Left lung (tissue), 10 donors: ENCODE results near the gene MAGEB2. TPM values are rescaled to one million over a fixed set of nuclear protein-coding genes. Genes with fewer than 3 reads are reported as not detected.

Experiments used
- ATAC-seq: fragments of 200-7000 bp; cut with Tn5 transposase; one replicate; pipeline ENCODE4 v1.9.1; 2020; ENCODE audit warnings: moderate library complexity
- DNase-seq, 4 donors: peaks; one replicate each; pipeline ENCODE4 v3.0.0-alpha.2; 2013 to 2020
- H3K27ac ChIP-seq, 2 donors: fragments of 200-600 bp; sonication (generic) in 1 of 2; one replicate each; pipeline versions ENCODE4 v1.5.0 to v1.8.0; 2020 to 2021
- H3K27me3 ChIP-seq, 2 donors: fragments of 200-600 bp; sonication (generic) in 1 of 2; one replicate each; pipeline versions ENCODE4 v1.5.0 to v1.8.0; 2020 to 2021
- H3K36me3 ChIP-seq, 2 donors: fragments of 200-600 bp; sonication (generic) in 1 of 2; one replicate each; pipeline versions ENCODE4 v1.5.0 to v1.8.0; 2020 to 2021
- H3K4me1 ChIP-seq, 2 donors: fragments of 200-600 bp; one replicate each; pipeline ENCODE4 v1.8.0; 2021
- H3K4me3 ChIP-seq, 2 donors: fragments of 200-600 bp; sonication (generic) in 1 of 2; one replicate each; pipeline versions ENCODE4 v1.5.0 to v1.8.0; 2020 to 2021; ENCODE audit warnings: mild to moderate bottlenecking in 1 of 2
- H3K9me3 ChIP-seq, 2 donors: fragments of 200-600 bp; sonication (generic) in 1 of 2; one replicate each; pipeline versions ENCODE4 v1.5.0 to v1.8.0; 2020 to 2021
- CTCF ChIP-seq, 2 donors: fragments of 200-600 bp; sonication (generic) in 1 of 2; IDR thresholded peaks; one replicate each; pipeline versions ENCODE4 v1.5.0 to v1.8.0; 2021; ENCODE audit warnings: antibody characterized with exemption in 2 of 2
- intact Hi-C, 2 donors: fragments of 100-400 bp; cut with DNase I; formaldehyde crosslinking; loops; one replicate each; pipeline versions ENCODE4 v1.11.2 to v1.14.2; 2022
- polyA plus RNA-seq, 6 donors: library from polyadenylated mRNA; unstranded; fragments of 120-200 nt; gene quantifications; one replicate each; pipeline ENCODE4 v1.2.1, GENCODE V29; 2013; ENCODE audit not compliant: insufficient read length in 6 of 6
- total RNA-seq, 2 donors: library from RNA; stranded (reverse); fragmentation: NEBNext Ultra II Directional; extraction: Animal tissue kit (Norgen Biotek cat#: 25700); gene quantifications; one replicate each; pipeline ENCODE4 v1.2.1, GENCODE V29; 2021
- donor health status: DM: no; HTN: yes; CAD: no.
- donor health status: DM: no; HTN: no; CAD: no.

The MAGEB2 gene
- total and polyA plus RNA-seq, 8 donors: not detected

GRCh38 chrX:30248854-30249253 is 33.5 kb downstream of the MAGEB2 start:
- H3K9me3 ChIP-seq: no peaks in the 10 kb centered on the region
- no peaks in the 10 kb centered on the region for H3K27me3 ChIP-seq
- no peak overlapping the region for H3K4me3 ChIP-seq
- no peak for TF ChIP-seq CTCF (IDR thresholded peaks at IDR 0.05)
- H3K4me1 ChIP-seq: no peaks in the 10 kb centered on the region
- DNase-seq (no peak), ATAC-seq (no peak)
- no peak overlapping the region for H3K27ac ChIP-seq
- intact Hi-C loops: no loop called here
- H3K36me3 ChIP-seq: no peaks in the 10 kb centered on the region

GRCh38 chrX:30253257-30253656 is 37.9 kb downstream of the MAGEB2 start:
- DNase-seq (no peak), ATAC-seq (no peak)
- Histone ChIP-seq H3K4me3 (no peak overlapping the region), H3K4me1 (no peaks in the 10 kb centered on the region), H3K27ac (no peak overlapping the region), H3K36me3 (no peaks in the 10 kb centered on the region), H3K9me3 (no peaks in the 10 kb centered on the region), H3K27me3 (no peaks in the 10 kb centered on the region)
- no peak for TF ChIP-seq CTCF (IDR thresholded peaks at IDR 0.05)
- intact Hi-C loops: no loop called here

GRCh38 chrX:30259927-30260326 is 44.6 kb downstream of the MAGEB2 start:
- H3K9me3 ChIP-seq: no peaks in the 10 kb centered on the region
- TF ChIP-seq CTCF (IDR thresholded peaks at IDR 0.05): no peak
- intact Hi-C loops: no loop called here
- no peaks in the 10 kb centered on the region for H3K27me3 ChIP-seq
- no peak for ATAC-seq
- H3K36me3 ChIP-seq: no peaks in the 10 kb centered on the region
- no peaks in the 10 kb centered on the region for H3K4me1 ChIP-seq
- no peak overlapping the region for H3K4me3 ChIP-seq
- H3K27ac ChIP-seq: no peak overlapping the region
- DNase-seq: no peak

GRCh38 chrX:30261012-30261411 is 45.6 kb downstream of the MAGEB2 start:
- no peaks in the 10 kb centered on the region for H3K36me3 ChIP-seq
- ATAC-seq (no peak), DNase-seq (no peak)
- no peak overlapping the region for H3K4me3 ChIP-seq
- intact Hi-C loops: no loop called here
- no peaks in the 10 kb centered on the region for H3K27me3 ChIP-seq
- H3K27ac ChIP-seq: no peak overlapping the region
- H3K9me3 ChIP-seq: no peaks in the 10 kb centered on the region
- H3K4me1 ChIP-seq: no peaks in the 10 kb centered on the region
- no peak for TF ChIP-seq CTCF (IDR thresholded peaks at IDR 0.05)

GRCh38 chrX:30262763-30263162 is 47.4 kb downstream of the MAGEB2 start:
- Histone ChIP-seq H3K9me3 (no peaks in the 10 kb centered on the region), H3K4me1 (no peaks in the 10 kb centered on the region), H3K27me3 (no peaks in the 10 kb centered on the region), H3K36me3 (no peaks in the 10 kb centered on the region), H3K4me3 (no peak overlapping the region), H3K27ac (no peak overlapping the region)
- ATAC-seq (no peak), DNase-seq (no peak)
- intact Hi-C loops: no loop called here
- TF ChIP-seq CTCF (IDR thresholded peaks at IDR 0.05): no peak

Other genes with a start within 250 kb of the MAGEB2 start
- gene MAGEB3, start 15.1 kb downstream of the MAGEB2 start, total RNA-seq: not detected
- not detected for gene MAGEB3, start 15.1 kb downstream of the MAGEB2 start, polyA plus RNA-seq
- gene MAGEB4, start 26.4 kb downstream of the MAGEB2 start, total RNA-seq: not detected
- gene MAGEB4, start 26.4 kb downstream of the MAGEB2 start, polyA plus RNA-seq: not detected
- not detected for gene MAGEB1, start 31.6 kb downstream of the MAGEB2 start, total RNA-seq
- gene MAGEB1, start 31.6 kb downstream of the MAGEB2 start, polyA plus RNA-seq: not detected
- not detected for gene NR0B1, start 93.8 kb downstream of the MAGEB2 start, total RNA-seq
- gene NR0B1, start 93.8 kb downstream of the MAGEB2 start, polyA plus RNA-seq: 1 to 10 TPM in 1 of 6 donors, under 1 TPM in 3, not detected in 2; 0.15 to 1.3 (median 0.34) TPM